Mesenchymal stem cell (in vitro differentiated cells and primary cell): Measurements from ENCODE around the gene TNFAIP2.
A peak's percentile ranks its signal among the peaks of the same experiment; 100 is the strongest.

ENCODE experiments used
- DNase-seq: peaks from one replicate; pipeline ENCODE4 v3.0.0-alpha.2; 2013
- H2AFZ ChIP-seq: one replicate; pipeline ENCODE4 v1.6.1; 2013; ENCODE audit warnings: low read depth, mild to moderate bottlenecking, control low read depth, inconsistent platforms, low read length, moderate library complexity
- H2AK5ac ChIP-seq: 2 replicates; pipeline ENCODE4 v1.6.1; 2013; ENCODE audit warnings: low read length, moderate library complexity, mild to moderate bottlenecking, inconsistent platforms; ENCODE audit not compliant: severe bottlenecking
- H2BK120ac ChIP-seq: one replicate; pipeline ENCODE4 v1.6.1; 2013; ENCODE audit warnings: low read depth, mild to moderate bottlenecking, inconsistent platforms, low read length, moderate library complexity
- H2BK12ac ChIP-seq, 2 experiments: one replicate each; pipeline ENCODE4 v1.6.1; 2013; ENCODE audit warnings: inconsistent platforms in 2 of 2, low read length in 2 of 2, mild to moderate bottlenecking in 2 of 2, moderate library complexity in 2 of 2, control low read depth in 1 of 2
- H2BK15ac ChIP-seq: one replicate; pipeline ENCODE4 v1.6.1; 2013; ENCODE audit warnings: mild to moderate bottlenecking, low read depth, inconsistent platforms; ENCODE audit not compliant: poor library complexity, severe bottlenecking
- H2BK5ac ChIP-seq: 2 replicates; pipeline ENCODE4 v1.6.1; 2013; ENCODE audit warnings: low read depth, mild to moderate bottlenecking, low read length, control low read depth, inconsistent platforms; ENCODE audit not compliant: poor library complexity, severe bottlenecking
- H3K14ac ChIP-seq, 2 experiments: one replicate each; pipeline ENCODE4 v1.6.1; 2013; ENCODE audit warnings: inconsistent platforms in 2 of 2, low read length in 2 of 2, control low read depth in 1 of 2, mild to moderate bottlenecking in 1 of 2, moderate library complexity in 1 of 2
- H3K18ac ChIP-seq, 2 experiments: one replicate each; pipeline ENCODE4 v1.6.1; 2013; ENCODE audit warnings: inconsistent platforms in 2 of 2, low read length in 2 of 2, control low read depth in 1 of 2, low read depth in 1 of 2, mild to moderate bottlenecking in 1 of 2
- H3K23ac ChIP-seq, 2 experiments: one replicate each; pipeline ENCODE4 v1.6.1; 2013; ENCODE audit warnings: inconsistent platforms in 2 of 2, low read length in 2 of 2, mild to moderate bottlenecking in 2 of 2, moderate library complexity in 2 of 2, control low read depth in 1 of 2
- H3K27ac ChIP-seq: 2 replicates; pipeline ENCODE4 v1.5.1; 2013; ENCODE audit warnings: mild to moderate bottlenecking, moderate library complexity, low read length, control low read depth, inconsistent platforms; ENCODE audit not compliant: poor library complexity, severe bottlenecking
- H3K27me3 ChIP-seq, 2 experiments: 2 replicates each; pipeline versions ENCODE4 v1.6.1 to v1.7.0; 2013; ENCODE audit warnings: low read length in 2 of 2, mild to moderate bottlenecking in 2 of 2, moderate library complexity in 2 of 2, control low read depth in 1 of 2, inconsistent platforms in 1 of 2; ENCODE audit not compliant: control insufficient read depth in 1 of 2, insufficient read depth in 1 of 2
- H3K36me3 ChIP-seq, 2 experiments: 2 replicates each; pipeline versions ENCODE4 v1.6.1 to v1.7.0; 2013; ENCODE audit warnings: low read length in 2 of 2, control low read depth in 1 of 2, inconsistent platforms in 1 of 2, low read depth in 1 of 2, mild to moderate bottlenecking in 1 of 2; ENCODE audit not compliant: insufficient read depth in 2 of 2, control insufficient read depth in 1 of 2
- H3K4ac ChIP-seq, 2 experiments: one replicate each; pipeline ENCODE4 v1.6.1; 2013; ENCODE audit warnings: inconsistent platforms in 2 of 2, low read length in 2 of 2, mild to moderate bottlenecking in 2 of 2, moderate library complexity in 2 of 2, control low read depth in 1 of 2, low read depth in 1 of 2
- H3K4me1 ChIP-seq: 2 replicates; pipeline ENCODE4 v1.6.1; 2013; ENCODE audit warnings: low read depth, low read length, control low read depth; ENCODE audit not compliant: control insufficient read depth, insufficient read depth
- H3K4me2 ChIP-seq: 2 replicates; pipeline ENCODE4 v1.6.1; 2013; ENCODE audit warnings: low read length, mild to moderate bottlenecking, inconsistent platforms; ENCODE audit not compliant: poor library complexity, severe bottlenecking
- H3K4me3 ChIP-seq, 2 experiments: 2 replicates each; pipeline versions ENCODE4 v1.5.1 to v1.7.0; 2013; ENCODE audit warnings: low read length in 2 of 2, mild to moderate bottlenecking in 2 of 2, control low read depth in 1 of 2, low read depth in 1 of 2; ENCODE audit not compliant: insufficient read depth in 1 of 2
- H3K79me1 ChIP-seq: replicated peaks from 2 replicates; pipeline ENCODE4 v1.6.1; 2013; ENCODE audit warnings: mild to moderate bottlenecking, control low read depth, low read length, inconsistent platforms; ENCODE audit not compliant: poor library complexity, severe bottlenecking
- H3K9ac ChIP-seq: 2 replicates; pipeline ENCODE4 v1.7.0; 2013; ENCODE audit warnings: mild to moderate bottlenecking, low read length, moderate library complexity
- H3K9me3 ChIP-seq: 2 replicates; pipeline ENCODE4 v1.7.0; 2013; ENCODE audit warnings: mild to moderate bottlenecking, low read length; ENCODE audit not compliant: control insufficient read depth
- H4K8ac ChIP-seq: one replicate; pipeline ENCODE4 v1.6.1; 2013; ENCODE audit warnings: inconsistent platforms, mild to moderate bottlenecking, low read length, moderate library complexity
- H4K91ac ChIP-seq: one replicate; pipeline ENCODE4 v1.6.1; 2013; ENCODE audit warnings: mild to moderate bottlenecking, low read length, inconsistent platforms
- WGBS: methylation state at CpG from one replicate; pipeline ENCODE4 v1.1.7; 2013; ENCODE audit warnings: mixed read lengths; 5-methylcytosine and 5-hydroxymethylcytosine counted together

Gene TNFAIP2

DNA sequence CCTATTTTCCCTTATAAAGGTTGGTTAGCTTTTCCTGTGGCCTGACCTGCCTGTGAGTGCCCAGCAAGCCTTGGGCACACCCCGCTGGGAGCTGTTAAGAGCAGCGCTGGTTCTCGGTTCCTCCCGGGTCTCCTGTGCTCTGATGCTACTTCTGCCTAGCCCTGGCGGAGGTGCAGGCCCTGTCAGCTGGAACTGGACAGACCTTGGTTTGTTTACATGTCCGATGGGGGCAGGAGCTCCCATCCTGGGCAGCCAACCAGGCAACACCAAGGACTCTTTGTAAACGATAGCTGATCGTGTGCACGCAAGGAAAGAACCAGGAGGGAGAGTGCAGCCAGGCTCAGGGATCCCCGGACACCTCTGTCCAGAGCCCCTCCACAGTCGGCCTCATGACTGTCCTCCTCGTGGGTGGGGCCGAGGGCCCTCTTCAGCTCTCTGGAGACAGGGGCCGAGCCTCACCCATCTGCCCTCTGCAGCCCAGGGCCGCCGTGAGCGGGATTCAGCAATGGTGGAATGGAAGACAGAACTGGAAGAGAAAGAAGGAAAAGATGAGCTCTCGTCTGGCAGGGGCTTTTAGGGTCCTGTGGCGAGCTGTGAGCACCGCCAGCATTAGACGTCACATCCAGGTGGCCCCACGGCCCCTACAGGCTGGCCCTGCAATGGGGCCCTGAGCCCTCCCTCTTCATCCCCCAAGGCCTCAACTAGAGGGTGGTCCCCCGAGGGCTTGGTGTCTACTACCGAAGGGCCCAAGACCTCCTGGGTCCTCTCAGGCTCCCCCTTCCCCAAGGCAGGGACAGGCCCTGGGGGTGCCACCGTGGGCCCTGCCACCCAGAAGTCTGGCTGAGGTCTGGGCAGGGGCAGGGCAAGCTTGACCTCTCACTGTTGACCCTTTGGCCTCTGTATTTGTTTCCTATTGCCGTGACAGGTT is 12.3 kb downstream of the TNFAIP2 start:
- no peak overlapping the region for H2BK120ac ChIP-seq
- H3K4me3 ChIP-seq: no peak overlapping the region
- no peak overlapping the region for H3K9ac ChIP-seq
- no peak overlapping the region for H2AFZ ChIP-seq
- no peak overlapping the region for H3K14ac ChIP-seq
- H2BK5ac ChIP-seq: no peak overlapping the region
- H2BK15ac ChIP-seq: peak overlapping the region; percentile 8
- H3K4ac ChIP-seq: no peak overlapping the region
- H3K4me1 ChIP-seq: peaks cover 69% of the 10 kb centered on the region
- H4K8ac ChIP-seq: no peak overlapping the region
- no peaks in the 10 kb centered on the region for H3K9me3 ChIP-seq
- H3K27me3 ChIP-seq: no peaks in the 10 kb centered on the region
- H3K79me1 ChIP-seq: peaks cover 4% of the 10 kb centered on the region
- H4K91ac ChIP-seq: no peak overlapping the region
- H3K23ac ChIP-seq: no peak overlapping the region
- no peak for DNase-seq
- peak overlapping the region; percentile 55 for H2AK5ac ChIP-seq
- H3K36me3 ChIP-seq: peaks cover 48 to 58% of the 10 kb centered on the region in 2 experiments
- H3K4me2 ChIP-seq: no peak overlapping the region
- H3K27ac ChIP-seq: peak overlapping the region; percentile 74
- peak overlapping the region in 1 of 2 experiments; percentile 35 for H2BK12ac ChIP-seq
- WGBS: 93% methylated on average over 26 of the region's 26 CpGs
- no peak overlapping the region for H3K18ac ChIP-seq

DNA sequence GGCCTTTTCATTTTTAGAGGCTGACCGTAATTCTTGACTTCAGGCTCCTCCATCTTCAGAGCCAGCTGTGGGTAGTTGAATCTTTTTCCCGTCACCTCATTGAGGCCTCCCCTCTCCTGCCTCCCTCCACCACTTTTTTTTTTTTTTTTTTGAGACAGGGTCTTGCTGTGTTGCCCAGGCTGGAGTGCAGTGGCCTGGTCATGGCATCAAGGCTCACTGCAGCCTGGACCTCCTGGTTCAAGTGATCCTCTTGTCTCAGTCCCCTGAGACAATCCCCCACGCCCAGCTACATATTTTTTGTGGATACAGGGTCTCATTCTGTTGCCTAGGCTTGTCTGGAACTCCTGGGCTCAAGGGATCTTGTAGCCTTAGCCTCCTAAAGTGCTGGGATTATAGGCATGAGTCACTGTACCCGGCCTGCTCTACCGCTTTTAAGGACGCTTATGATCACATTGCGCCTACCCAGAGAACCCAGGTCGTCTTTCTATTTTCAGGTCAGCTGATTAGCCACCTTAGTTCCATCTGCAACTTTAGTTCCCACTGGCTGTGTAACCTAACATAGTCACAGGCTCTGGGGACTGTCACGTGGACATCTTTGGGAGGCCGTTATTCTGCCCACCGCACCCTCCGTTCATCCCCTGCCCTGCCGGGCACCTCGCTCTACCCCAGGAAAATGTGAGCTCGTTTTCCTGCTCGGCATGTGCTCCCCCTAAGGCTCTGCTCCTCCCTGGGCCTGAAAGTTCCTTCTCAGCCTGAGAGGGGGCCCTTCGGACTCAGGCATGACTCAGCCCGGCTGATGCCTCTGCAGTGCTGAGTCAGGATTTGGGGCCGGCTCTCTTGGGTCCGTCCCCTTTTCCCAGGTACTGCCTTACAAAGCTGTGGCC is 13.4 kb downstream of the TNFAIP2 start:
- peaks cover 63% of the 10 kb centered on the region for H3K4me1 ChIP-seq
- H3K79me1 ChIP-seq: peaks cover 4% of the 10 kb centered on the region
- H4K8ac ChIP-seq: peak overlapping the region; percentile 81

DNA sequence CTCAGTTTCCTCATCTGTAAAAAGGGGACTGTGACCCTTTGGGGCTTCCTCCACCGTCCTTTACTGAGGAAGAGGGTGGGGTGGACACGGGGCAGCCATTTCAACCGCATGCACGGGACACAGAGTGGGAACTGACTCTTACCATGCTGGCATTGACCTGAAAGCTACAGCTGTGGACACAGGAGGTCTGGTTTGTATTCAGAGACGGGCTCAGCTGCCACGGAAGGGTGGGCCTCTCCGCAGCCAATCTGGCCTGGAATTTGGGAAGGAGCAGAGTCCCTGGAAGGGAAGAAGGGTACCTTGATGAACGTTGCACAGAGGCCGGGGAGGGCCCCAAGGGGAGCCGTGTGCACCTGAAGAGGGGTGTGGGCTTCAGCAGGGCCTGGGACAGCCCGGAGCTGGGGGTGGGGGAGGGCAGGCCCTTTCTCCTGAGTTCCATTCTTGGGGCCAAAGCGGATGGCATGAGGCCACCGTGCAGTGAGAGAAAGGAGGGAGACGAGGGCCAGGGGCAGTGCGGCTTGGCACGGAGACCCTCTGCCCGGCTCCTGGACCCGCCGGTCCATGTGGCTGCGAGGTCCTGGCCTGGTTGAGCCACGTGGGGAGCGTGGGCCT is 14.5 kb downstream of the TNFAIP2 start:
- Histone ChIP-seq H3K27ac (no peak overlapping the region), H3K4me1 (peaks cover 52% of the 10 kb centered on the region), H3K4me2 (no peak overlapping the region), H3K4me3 (no peak overlapping the region), H3K18ac (peak overlapping the region in 1 of 2 experiments; percentile 24), H3K23ac (no peak overlapping the region), H3K27me3 (peaks cover 0 to 1% of the 10 kb centered on the region in 2 experiments), H4K8ac (peak overlapping the region; percentile 67), H3K14ac (no peak overlapping the region), H2BK120ac (no peak overlapping the region), H2AFZ (no peak overlapping the region), H3K4ac (no peak overlapping the region), H3K79me1 (peaks cover 3% of the 10 kb centered on the region), H3K9me3 (no peaks in the 10 kb centered on the region), H3K9ac (no peak overlapping the region), H4K91ac (peak overlapping the region; percentile 5), H2BK15ac (peak overlapping the region; percentile 73), H2BK12ac (peak overlapping the region; percentile 6 to 59), H3K36me3 (peaks cover 33 to 36% of the 10 kb centered on the region in 2 experiments), H2AK5ac (peak overlapping the region; percentile 58), H2BK5ac (no peak overlapping the region)
- WGBS: 88% methylated on average over 22 of the region's 22 CpGs
- no peak for DNase-seq

More for the DNA sequence above, 13.4 kb downstream of the TNFAIP2 start:
- no peak overlapping the region for H2BK15ac ChIP-seq
- no peak overlapping the region for H3K23ac ChIP-seq
- no peak overlapping the region for H2BK5ac ChIP-seq
- H2AK5ac ChIP-seq: peak overlapping the region; percentile 46
- no peaks in the 10 kb centered on the region for H3K9me3 ChIP-seq
- H3K18ac ChIP-seq: peak overlapping the region; percentile 24 to 82
- H3K27ac ChIP-seq: peak overlapping the region; percentile 74
- H3K4me3 ChIP-seq: no peak overlapping the region
- WGBS: 48% methylated on average over 20 of the region's 20 CpGs
- H4K91ac ChIP-seq: peak overlapping the region; percentile 65
- peak; percentile 77 for DNase-seq
- H3K14ac ChIP-seq: no peak overlapping the region
- no peak overlapping the region for H2BK120ac ChIP-seq
- peak overlapping the region in 1 of 2 experiments; percentile 20 for H3K4ac ChIP-seq
- no peaks in the 10 kb centered on the region for H3K27me3 ChIP-seq
- H2AFZ ChIP-seq: no peak overlapping the region
- peaks cover 41 to 48% of the 10 kb centered on the region in 2 experiments for H3K36me3 ChIP-seq
- H2BK12ac ChIP-seq: peak overlapping the region in 1 of 2 experiments; percentile 32
- H3K4me2 ChIP-seq: no peak overlapping the region
- peak overlapping the region; percentile 86 for H3K9ac ChIP-seq
